ENCODE data around the gene CDT1. TPM values are rescaled to one million over a fixed set of nuclear protein-coding genes. Genes with fewer than 3 reads are reported as not detected.

Gene CDT1
- polyA plus RNA-seq, 1 donor = 14.0 TPM

DNA sequence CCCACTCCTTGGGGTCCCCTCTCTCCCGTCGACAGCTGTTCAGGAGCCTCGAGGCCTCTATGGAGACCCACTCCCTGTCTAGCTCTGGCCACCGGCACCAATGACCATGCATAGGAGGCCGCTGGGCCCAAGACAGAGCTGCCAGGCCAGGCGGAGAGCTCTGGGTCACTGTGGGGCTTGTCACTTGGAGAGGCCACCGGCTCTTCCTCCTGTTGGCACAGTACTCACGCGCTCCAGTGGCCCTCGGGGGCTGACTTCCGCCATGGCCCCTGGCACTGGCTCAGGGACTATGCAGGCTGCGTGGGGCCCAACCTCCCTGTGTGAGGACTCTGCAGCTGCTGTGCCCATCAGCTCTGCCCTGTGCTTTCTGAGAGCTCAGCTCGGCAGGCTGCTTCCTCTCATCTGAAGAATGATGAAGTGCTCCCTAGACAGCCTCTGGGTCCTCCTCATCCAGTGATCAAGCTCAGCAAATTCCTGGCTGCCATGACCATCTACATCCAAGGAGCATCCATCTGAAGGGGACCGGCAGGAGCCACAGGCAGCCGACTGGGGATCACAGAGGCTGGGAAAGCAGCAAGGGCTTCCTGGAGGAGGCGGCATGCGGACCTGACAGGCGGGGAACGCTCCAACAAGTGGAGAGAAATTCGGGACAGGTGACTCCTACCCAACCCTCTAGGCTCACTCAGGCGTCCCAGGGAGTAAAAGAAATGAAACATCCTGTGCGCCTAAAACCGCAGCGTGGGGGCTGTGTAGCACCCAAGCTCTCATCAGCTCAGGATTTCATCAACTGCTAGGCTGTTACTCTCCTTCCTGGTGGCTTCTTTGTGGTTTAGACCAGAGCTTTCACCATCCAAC lies 36.4 kb downstream of the CDT1 start:
- Histone ChIP-seq H3K9me3 (ENCODE audit: control insufficient read depth, low read depth, low read length) (no peaks in the 10 kb centered on the region), H3K4me3 (ENCODE audit: low read length) (no peak overlapping the region), H3K4me1 (ENCODE audit: control insufficient read depth, insufficient read depth, low read length) (no peaks in the 10 kb centered on the region), H3K27ac (ENCODE audit: low read length) (no peak overlapping the region), H3K27me3 (ENCODE audit: control insufficient read depth, insufficient read depth, low read length) (no peaks in the 10 kb centered on the region), H3K36me3 (ENCODE audit: control insufficient read depth, insufficient read depth, low read length) (peaks cover 50% of the 10 kb centered on the region)
- DNase-seq = no peak
- no CpG with 5 or more reads among the region's 24 CpGs for WGBS (ENCODE audit: insufficient coverage, low lambda C conversion rate)

DNA sequence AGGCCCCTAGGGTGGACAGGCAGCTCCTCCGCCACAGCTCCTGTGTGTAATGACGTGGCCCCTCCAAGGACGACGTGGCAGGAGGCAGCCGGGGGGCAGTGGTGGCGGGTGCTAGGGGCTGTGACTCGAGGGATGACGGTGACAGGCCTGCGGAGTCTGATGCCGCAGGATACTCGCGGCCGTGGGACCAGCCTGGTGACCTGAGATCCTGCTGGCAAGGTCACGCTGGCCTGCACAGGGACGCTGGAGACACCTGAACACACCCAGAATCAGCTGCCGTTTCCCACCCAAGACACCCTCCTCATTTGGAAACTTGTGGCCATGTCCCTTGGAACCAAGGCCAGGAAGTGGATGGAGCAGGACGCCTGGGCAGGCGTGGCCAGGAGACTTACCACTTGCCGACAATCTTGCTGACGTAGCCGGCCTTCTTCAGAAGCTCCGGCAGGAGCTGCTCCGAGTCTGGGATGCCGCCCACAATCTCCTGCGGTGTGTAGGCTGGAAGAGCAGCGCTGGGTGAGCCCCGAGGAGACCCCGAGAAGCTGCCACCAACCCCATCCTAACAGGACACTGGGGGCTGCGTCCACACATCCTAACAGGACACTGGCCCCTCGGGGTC lies 37.1 kb downstream of the CDT1 start:
- no peaks in the 10 kb centered on the region for H3K4me1 ChIP-seq (ENCODE audit: control insufficient read depth, insufficient read depth, low read length)
- WGBS (ENCODE audit: insufficient coverage, low lambda C conversion rate) = no CpG with 5 or more reads among the region's 30 CpGs
- no peak for DNase-seq
- peaks cover 44% of the 10 kb centered on the region for H3K36me3 ChIP-seq (ENCODE audit: control insufficient read depth, insufficient read depth, low read length)
- no peak overlapping the region for H3K4me3 ChIP-seq (ENCODE audit: low read length)
- H3K27me3 ChIP-seq (ENCODE audit: control insufficient read depth, insufficient read depth, low read length) = no peaks in the 10 kb centered on the region
- no peak overlapping the region for H3K27ac ChIP-seq (ENCODE audit: low read length)
- no peaks in the 10 kb centered on the region for H3K9me3 ChIP-seq (ENCODE audit: control insufficient read depth, low read depth, low read length)

- Histone ChIP-seq H3K36me3 (ENCODE audit: control insufficient read depth, insufficient read depth, low read length) (peaks cover 44% of the 10 kb centered on the region), H3K9me3 (ENCODE audit: control insufficient read depth, low read depth, low read length) (no peaks in the 10 kb centered on the region), H3K27me3 (ENCODE audit: control insufficient read depth, insufficient read depth, low read length) (no peaks in the 10 kb centered on the region), H3K4me1 (ENCODE audit: control insufficient read depth, insufficient read depth, low read length) (no peaks in the 10 kb centered on the region), H3K27ac (ENCODE audit: low read length) (no peak overlapping the region), H3K4me3 (ENCODE audit: low read length) (no peak overlapping the region)
- no CpG with 5 or more reads among the region's 40 CpGs for WGBS (ENCODE audit: insufficient coverage, low lambda C conversion rate)
- DNase-seq = no peak
Observed at GRCh38 chr16:88841521-88842307, 38.1 kb downstream of the CDT1 start.

DNA sequence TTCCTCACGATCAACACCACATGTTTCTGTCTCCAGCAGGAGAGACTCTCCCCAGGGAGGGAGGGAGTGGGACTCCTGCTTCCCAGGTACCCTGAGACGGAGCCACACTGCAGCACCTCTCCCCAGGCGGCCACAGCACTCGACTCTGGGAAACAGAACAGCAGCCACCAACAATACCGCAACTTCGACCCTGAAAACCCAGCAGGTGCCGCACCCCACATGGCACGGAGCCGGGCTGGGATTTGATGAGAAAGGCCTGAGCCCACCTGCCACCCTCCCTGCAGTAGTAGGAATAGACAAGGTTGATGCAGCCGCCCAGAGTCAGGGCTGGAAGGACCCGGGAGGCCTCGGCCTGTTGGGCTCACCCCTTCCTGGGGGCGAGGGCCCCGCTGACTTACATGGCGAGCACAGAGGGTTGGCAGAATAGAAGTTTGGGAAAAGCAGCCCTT lies 38.7 kb downstream of the CDT1 start:
- Histone ChIP-seq H3K27me3 (ENCODE audit: control insufficient read depth, insufficient read depth, low read length) (no peaks in the 10 kb centered on the region), H3K36me3 (ENCODE audit: control insufficient read depth, insufficient read depth, low read length) (peaks cover 44% of the 10 kb centered on the region), H3K27ac (ENCODE audit: low read length) (no peak overlapping the region), H3K4me3 (ENCODE audit: low read length) (no peak overlapping the region), H3K4me1 (ENCODE audit: control insufficient read depth, insufficient read depth, low read length) (no peaks in the 10 kb centered on the region), H3K9me3 (ENCODE audit: control insufficient read depth, low read depth, low read length) (no peaks in the 10 kb centered on the region)
- DNase-seq = no peak
- WGBS (ENCODE audit: insufficient coverage, low lambda C conversion rate) = no CpG with 5 or more reads among the region's 15 CpGs

DNA sequence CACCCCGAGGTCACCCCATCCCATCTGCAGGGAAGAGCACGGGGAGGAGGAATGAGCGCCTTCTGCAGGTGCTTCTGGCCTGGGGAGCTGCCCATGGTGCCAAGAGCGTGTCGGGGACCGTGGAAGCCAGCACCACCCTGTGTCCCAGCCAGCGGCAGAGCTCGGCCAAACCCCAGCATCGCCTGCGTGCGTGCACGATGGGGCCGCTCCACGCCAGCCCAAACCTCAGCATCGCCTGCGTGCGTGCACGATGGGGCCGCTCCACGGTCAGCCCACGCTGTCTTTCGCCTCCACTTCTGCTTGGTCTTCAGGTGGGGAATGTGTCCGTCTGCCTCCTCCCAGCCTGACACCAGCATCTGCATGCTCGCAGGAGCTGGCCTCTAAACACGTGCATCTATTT lies 39.2 kb downstream of the CDT1 start:
- no peaks in the 10 kb centered on the region for H3K4me1 ChIP-seq (ENCODE audit: control insufficient read depth, insufficient read depth, low read length)
- H3K4me3 ChIP-seq (ENCODE audit: low read length) = no peak overlapping the region
- WGBS (ENCODE audit: insufficient coverage, low lambda C conversion rate) = 100% methylated on average over 3 of the region's 25 CpGs
- H3K36me3 ChIP-seq (ENCODE audit: control insufficient read depth, insufficient read depth, low read length) = peaks cover 45% of the 10 kb centered on the region
- DNase-seq = no peak
- H3K27me3 ChIP-seq (ENCODE audit: control insufficient read depth, insufficient read depth, low read length) = no peaks in the 10 kb centered on the region
- H3K9me3 ChIP-seq (ENCODE audit: control insufficient read depth, low read depth, low read length) = no peaks in the 10 kb centered on the region
- no peak overlapping the region for H3K27ac ChIP-seq (ENCODE audit: low read length)

- no peak for DNase-seq
- Histone ChIP-seq H3K4me3 (ENCODE audit: low read length) (no peak overlapping the region), H3K27ac (ENCODE audit: low read length) (no peak overlapping the region), H3K4me1 (ENCODE audit: control insufficient read depth, insufficient read depth, low read length) (no peaks in the 10 kb centered on the region), H3K27me3 (ENCODE audit: control insufficient read depth, insufficient read depth, low read length) (no peaks in the 10 kb centered on the region), H3K9me3 (ENCODE audit: control insufficient read depth, low read depth, low read length) (no peaks in the 10 kb centered on the region), H3K36me3 (ENCODE audit: control insufficient read depth, insufficient read depth, low read length) (peaks cover 45% of the 10 kb centered on the region)
- WGBS (ENCODE audit: insufficient coverage, low lambda C conversion rate) = no CpG with 5 or more reads among the region's 20 CpGs
Observed at GRCh38 chr16:88843256-88843655, 39.7 kb downstream of the CDT1 start.

GRCh38 chr16:88844419-88845036 lies 40.9 kb downstream of the CDT1 start:
- Histone ChIP-seq H3K4me3 (ENCODE audit: low read length) (no peak overlapping the region), H3K36me3 (ENCODE audit: control insufficient read depth, insufficient read depth, low read length) (peaks cover 34% of the 10 kb centered on the region), H3K27me3 (ENCODE audit: control insufficient read depth, insufficient read depth, low read length) (no peaks in the 10 kb centered on the region), H3K9me3 (ENCODE audit: control insufficient read depth, low read depth, low read length) (no peaks in the 10 kb centered on the region), H3K4me1 (ENCODE audit: control insufficient read depth, insufficient read depth, low read length) (no peaks in the 10 kb centered on the region), H3K27ac (ENCODE audit: low read length) (no peak overlapping the region)
- no peak for DNase-seq
- WGBS (ENCODE audit: insufficient coverage, low lambda C conversion rate) = no CpG with 5 or more reads among the region's 11 CpGs

- H3K9me3 ChIP-seq (ENCODE audit: control insufficient read depth, low read depth, low read length) = no peaks in the 10 kb centered on the region
- H3K27ac ChIP-seq (ENCODE audit: low read length) = no peak overlapping the region
- peaks cover 31% of the 10 kb centered on the region for H3K36me3 ChIP-seq (ENCODE audit: control insufficient read depth, insufficient read depth, low read length)
- DNase-seq = no peak
- H3K4me3 ChIP-seq (ENCODE audit: low read length) = no peak overlapping the region
- no peaks in the 10 kb centered on the region for H3K4me1 ChIP-seq (ENCODE audit: control insufficient read depth, insufficient read depth, low read length)
- WGBS (ENCODE audit: insufficient coverage, low lambda C conversion rate) = no CpG with 5 or more reads among the region's 9 CpGs
- no peaks in the 10 kb centered on the region for H3K27me3 ChIP-seq (ENCODE audit: control insufficient read depth, insufficient read depth, low read length)
Observed at GRCh38 chr16:88846088-88846487, 42.5 kb downstream of the CDT1 start.

GRCh38 chr16:88847654-88848053 lies 44.1 kb downstream of the CDT1 start:
- H3K27me3 ChIP-seq (ENCODE audit: control insufficient read depth, insufficient read depth, low read length) = no peaks in the 10 kb centered on the region
- H3K4me3 ChIP-seq (ENCODE audit: low read length) = no peak overlapping the region
- peaks cover 3% of the 10 kb centered on the region for H3K9me3 ChIP-seq (ENCODE audit: control insufficient read depth, low read depth, low read length)
- peaks cover 19% of the 10 kb centered on the region for H3K36me3 ChIP-seq (ENCODE audit: control insufficient read depth, insufficient read depth, low read length)
- DNase-seq = no peak
- WGBS (ENCODE audit: insufficient coverage, low lambda C conversion rate) = no CpG with 5 or more reads among the region's 18 CpGs
- no peak overlapping the region for H3K27ac ChIP-seq (ENCODE audit: low read length)
- no peaks in the 10 kb centered on the region for H3K4me1 ChIP-seq (ENCODE audit: control insufficient read depth, insufficient read depth, low read length)

- WGBS (ENCODE audit: insufficient coverage, low lambda C conversion rate) = no CpG with 5 or more reads among the region's 21 CpGs
- Histone ChIP-seq H3K36me3 (ENCODE audit: control insufficient read depth, insufficient read depth, low read length) (peaks cover 20% of the 10 kb centered on the region), H3K27ac (ENCODE audit: low read length) (no peak overlapping the region)
Observed at GRCh38 chr16:88848557-88848956, 45.0 kb downstream of the CDT1 start.

More at GRCh38 chr16:88848557-88848956, 45.0 kb downstream of the CDT1 start:
- Histone ChIP-seq H3K4me3 (ENCODE audit: low read length) (no peak overlapping the region), H3K27me3 (ENCODE audit: control insufficient read depth, insufficient read depth, low read length) (no peaks in the 10 kb centered on the region), H3K4me1 (ENCODE audit: control insufficient read depth, insufficient read depth, low read length) (no peaks in the 10 kb centered on the region), H3K9me3 (ENCODE audit: control insufficient read depth, low read depth, low read length) (peaks cover 3% of the 10 kb centered on the region)
- DNase-seq = no peak

Measured in large intestine (tissue), 3 donors.